DMS 273 treated with DMSO at 0.1 percent for 48 hours (cell line): ENCODE results near the gene GRAMD1B.
"Not testable (repeated sequence)": the region's sequence is repeated elsewhere in the genome, so short reads cannot be mapped to it uniquely, and the experiment has no call there.

Source experiments
- DNase-seq: peaks from one replicate; lab custom pipeline; 2025; lab: John Stamatoyannopoulos, UW

The GRAMD1B gene

GRCh38 chr11:123568367-123568870 is 138.3 kb downstream of the GRAMD1B start:
- DNase-seq: no peak

GRCh38 chr11:123569393-123569792 is 139.3 kb downstream of the GRAMD1B start:
- no peak for DNase-seq

- DNase-seq: no peak
Measured at GRCh38 chr11:123570939-123571580, 141.0 kb downstream of the GRAMD1B start.

GRCh38 chr11:123572791-123573190 is 142.7 kb downstream of the GRAMD1B start:
- DNase-seq: not testable (repeated sequence)

- no peak for DNase-seq
Measured at GRCh38 chr11:123573286-123573685, 143.2 kb downstream of the GRAMD1B start.

GRCh38 chr11:123575441-123575840 is 145.4 kb downstream of the GRAMD1B start:
- DNase-seq: no peak

GRCh38 chr11:123576082-123576481 is 146.0 kb downstream of the GRAMD1B start:
- DNase-seq: no peak

GRCh38 chr11:123576501-123576900 is 146.4 kb downstream of the GRAMD1B start:
- no peak for DNase-seq

GRCh38 chr11:123577081-123577598 is 147.1 kb downstream of the GRAMD1B start:
- no peak for DNase-seq

GRCh38 chr11:123578778-123579481 is 148.9 kb downstream of the GRAMD1B start:
- no peak for DNase-seq

- no peak for DNase-seq
Measured at GRCh38 chr11:123579482-123579812, 149.4 kb downstream of the GRAMD1B start.

- no peak for DNase-seq
Measured at GRCh38 chr11:123580137-123580536, 150.1 kb downstream of the GRAMD1B start.

- DNase-seq: no peak
Measured at GRCh38 chr11:123580557-123581275, 150.6 kb downstream of the GRAMD1B start.

GRCh38 chr11:123581651-123582399 is 151.8 kb downstream of the GRAMD1B start:
- no peak for DNase-seq

- no peak for DNase-seq
Measured at GRCh38 chr11:123582992-123583504, 153.0 kb downstream of the GRAMD1B start.

GRCh38 chr11:123584186-123584585 is 154.1 kb downstream of the GRAMD1B start:
- DNase-seq: no peak

- no peak for DNase-seq
Measured at GRCh38 chr11:123584737-123585136, 154.7 kb downstream of the GRAMD1B start.

GRCh38 chr11:123585206-123585605 is 155.1 kb downstream of the GRAMD1B start:
- DNase-seq: no peak

GRCh38 chr11:123585706-123586105 is 155.6 kb downstream of the GRAMD1B start:
- no peak for DNase-seq

GRCh38 chr11:123586568-123586967 is 156.5 kb downstream of the GRAMD1B start:
- DNase-seq: no peak

GRCh38 chr11:123587044-123587443 is 157.0 kb downstream of the GRAMD1B start:
- DNase-seq: no peak

GRCh38 chr11:123587559-123587958 is 157.5 kb downstream of the GRAMD1B start:
- no peak for DNase-seq
